A549 (cell line): ENCODE data around the gene GPANK1. TPM values are rescaled to one million over a fixed set of nuclear protein-coding genes. Genes with fewer than 3 reads are reported as not detected.

Experiments used
- ATAC-seq, 2 experiments: fragments of 200-7000 bp in 1 of 2; fragments of >200 bp in 1 of 2; cut with Nextera tagmentation in 1 of 2; cut with Tn5 transposase in 1 of 2; 3 replicates each; pipeline versions ENCODE4 v1.8.0 to v1.9.1; 2018 to 2020; ENCODE audit warnings: mild to moderate bottlenecking in 1 of 2, moderate library complexity in 1 of 2
- CTCF ChIA-PET: fragments of 300-600 bp; sonication (Branson Sonifier 250); formaldehyde crosslinking; extraction: SDS; loops from one replicate; lab custom pipeline; 2021; ENCODE audit warnings: antibody characterized with exemption, inconsistent platforms; lab: Yijun Ruan, JAX
- POLR2A ChIA-PET: fragments of 350-600 bp; formaldehyde crosslinking; extraction: SDS; loops from one replicate; lab custom pipeline; 2021; ENCODE audit warnings: antibody characterized with exemption, inconsistent platforms; lab: Yijun Ruan, JAX
- DNase-seq, 2 experiments: peaks; one replicate each; pipeline versions ENCODE4 v3.0.0 to v3.0.0-alpha.2; 2011 to 2016; ENCODE audit warnings: low read depth in 1 of 2, low spot score in 1 of 2
- FAIRE-seq: peaks from 2 replicates; lab custom pipeline; 2011; peaks lifted over from hg19 to GRCh38; lab: Jason Lieb, UNC
- H3K27ac ChIP-seq, 2 experiments: fragments of >200 bp; sonication (Bioruptor Twin); formaldehyde crosslinking; 3 replicates each; pipeline ENCODE4 v1.5.1; 2016 to 2017
- H3K4me1 ChIP-seq: fragments of >200 bp; sonication (Bioruptor Twin); formaldehyde crosslinking; 3 replicates; pipeline ENCODE4 v1.6.1; 2016
- H3K4me2 ChIP-seq: fragments of >200 bp; sonication (Bioruptor Twin); formaldehyde crosslinking; 3 replicates; pipeline ENCODE4 v1.6.1; 2016
- H3K4me3 ChIP-seq: fragments of >200 bp; sonication (Bioruptor Twin); formaldehyde crosslinking; 3 replicates; pipeline ENCODE4 v1.5.1; 2016
- H3K9me3 ChIP-seq: fragments of >200 bp; sonication (Bioruptor Twin); formaldehyde crosslinking; 3 replicates; pipeline ENCODE4 v1.6.1; 2016
- BHLHE40 ChIP-seq: IDR thresholded peaks from 2 replicates; pipeline ENCODE4 v1.6.1; 2012; ENCODE audit warnings: low read depth, low read length, inconsistent platforms
- CEBPB ChIP-seq, 2 experiments: fragments of >200 bp in 1 of 2; sonication (Bioruptor Twin) in 1 of 2; formaldehyde crosslinking in 1 of 2; IDR thresholded peaks; 2 replicates each; pipeline ENCODE4 v1.6.1; 2012 to 2016
- EHF ChIP-seq: fragments of 250-450 bp; sonication (Bioruptor Pico); IDR thresholded peaks from 2 replicates; pipeline ENCODE4 v1.5.0; 2020; ENCODE audit warnings: mild to moderate bottlenecking
- EHMT2 ChIP-seq: fragments of 200-600 bp; sonication (generic); IDR thresholded peaks from 2 replicates; pipeline ENCODE4 v1.6.1; 2016; ENCODE audit warnings: antibody characterized with exemption, low read depth, mild to moderate bottlenecking, moderate library complexity
- EP300 ChIP-seq, 2 experiments: fragments of >200 bp; sonication (Bioruptor Twin); formaldehyde crosslinking; IDR thresholded peaks; 2 replicates in 1 of 2; 3 replicates in 1 of 2; pipeline ENCODE4 v1.6.1; 2016 to 2017
- FOSL2 ChIP-seq, 2 experiments: fragments of 450-650 bp in 1 of 2; fragments of >200 bp in 1 of 2; sonication (Bioruptor Twin) in 1 of 2; formaldehyde crosslinking; IDR thresholded peaks; 2 replicates each; pipeline versions ENCODE4 v1.5.0 to v1.6.1; 2016 to 2020; ENCODE audit warnings: mild to moderate bottlenecking in 1 of 2, moderate library complexity in 1 of 2
- FOXS1 ChIP-seq: fragments of 250-450 bp; sonication (Bioruptor Pico); IDR thresholded peaks from 2 replicates; pipeline ENCODE4 v1.5.0; 2020; ENCODE audit warnings: mild to moderate bottlenecking, moderate library complexity
- HOXA7 ChIP-seq: fragments of 250-450 bp; sonication (Bioruptor Pico); IDR thresholded peaks from 2 replicates; pipeline ENCODE4 v1.5.0; 2020; ENCODE audit warnings: mild to moderate bottlenecking, moderate library complexity
- HOXB5 ChIP-seq: fragments of 250-450 bp; sonication (Bioruptor Pico); IDR thresholded peaks from 2 replicates; pipeline ENCODE4 v1.5.0; 2020; ENCODE audit warnings: mild to moderate bottlenecking, moderate library complexity
- JUN ChIP-seq, 2 experiments: fragments of >200 bp; sonication (Bioruptor Twin); formaldehyde crosslinking; IDR thresholded peaks; 2 replicates in 1 of 2; 3 replicates in 1 of 2; pipeline ENCODE4 v1.6.1; 2016 to 2017
- MYC ChIP-seq: IDR thresholded peaks from 2 replicates; pipeline ENCODE4 v1.6.1; 2012; ENCODE audit warnings: mild to moderate bottlenecking, inconsistent platforms, low read length, improper control_type of control experiment, borderline replicate concordance
- NPAS2 ChIP-seq: fragments of 250-450 bp; sonication (Bioruptor Pico); IDR thresholded peaks from 2 replicates; pipeline ENCODE4 v1.8.0; 2022; ENCODE audit warnings: mild to moderate bottlenecking, moderate library complexity, borderline replicate concordance
- NR3C1 ChIP-seq: fragments of >200 bp; sonication (Bioruptor Twin); formaldehyde crosslinking; IDR thresholded peaks from 3 replicates; pipeline ENCODE4 v1.6.1; 2017
- POLR2AphosphoS2 ChIP-seq: conservative IDR thresholded peaks from 2 replicates; pipeline ENCODE4 v1.6.1; 2012; ENCODE audit warnings: low read length, improper control_type of control experiment, inconsistent platforms
- RARB ChIP-seq: fragments of 250-450 bp; sonication (Bioruptor Pico); IDR thresholded peaks from 2 replicates; pipeline ENCODE4 v1.8.0; 2021; ENCODE audit warnings: mild to moderate bottlenecking, moderate library complexity
- RCOR1 ChIP-seq: fragments of 150-350 bp; IDR thresholded peaks from 2 replicates; pipeline ENCODE4 v1.6.1; 2014; ENCODE audit warnings: antibody characterized with exemption, low read length, low read depth
- RFX5 ChIP-seq: fragments of 450-650 bp; IDR thresholded peaks from 2 replicates; pipeline ENCODE4 v1.7.1; 2014; ENCODE audit warnings: antibody characterized with exemption, mild to moderate bottlenecking, moderate library complexity
- RNF2 ChIP-seq: fragments of 200-600 bp; sonication (generic); IDR thresholded peaks from 2 replicates; pipeline ENCODE4 v1.6.1; 2016; ENCODE audit warnings: low read depth, mild to moderate bottlenecking, antibody characterized with exemption, moderate library complexity, borderline replicate concordance
- SMC3 ChIP-seq: fragments of >200 bp; sonication (Bioruptor Twin); formaldehyde crosslinking; IDR thresholded peaks from 3 replicates; pipeline ENCODE4 v1.6.1; 2018; ENCODE audit warnings: inconsistent platforms
- TP53 ChIP-seq: fragments of 250-450 bp; sonication (Bioruptor Pico); IDR thresholded peaks from 2 replicates; pipeline ENCODE4 v1.5.0; 2021; ENCODE audit warnings: mild to moderate bottlenecking, moderate library complexity
- WGBS: methylation state at CpG from one replicate; pipeline ENCODE4 v1.1.6; 2017; ENCODE audit errors: missing lambda C conversion rate; 5-methylcytosine and 5-hydroxymethylcytosine counted together
- polyA plus RNA-seq, 4 experiments: library from polyadenylated mRNA; depleted of rRNA in 3 of 4; stranded (reverse); fragments of >200 nt; fragmentation: RNase III in 1 of 4; extraction: RNeasy Plus Mini Kit Qiagen cat#74134 plus additional on column Dnase treatment in 1 of 4; gene quantifications; 2 replicates in 3 of 4; 3 replicates in 1 of 4; pipeline ENCODE4 v1.2.3, GENCODE V29; 2011 to 2017
- TF ChIP-seq, protein P1 (sequence below): IDR thresholded peaks from 2 replicates; pipeline ENCODE4 v1.6.1; 2012
- TF ChIP-seq, protein P2 (sequence below): fragments of 250-450 bp; sonication (Bioruptor Pico); IDR thresholded peaks from 2 replicates; pipeline ENCODE4 v1.5.0; 2020; ENCODE audit warnings: low read depth, mild to moderate bottlenecking, moderate library complexity
- TF ChIP-seq, protein P3 (sequence below): fragments of >200 bp; sonication (Bioruptor Twin); formaldehyde crosslinking; IDR thresholded peaks from 3 replicates; pipeline ENCODE4 v1.5.1; 2016
- TF ChIP-seq, protein P4 (sequence below): IDR thresholded peaks from 2 replicates; pipeline ENCODE4 v1.6.1; 2012; ENCODE audit warnings: low read depth, borderline replicate concordance
- TF ChIP-seq, protein P5 (sequence below): fragments of >200 bp; sonication (Bioruptor Twin); formaldehyde crosslinking; IDR thresholded peaks from 2 replicates; pipeline ENCODE4 v1.6.1; 2016
- TF ChIP-seq, protein P6 (sequence below): fragments of 250-450 bp; sonication (Bioruptor Pico); IDR thresholded peaks from 2 replicates; pipeline ENCODE4 v1.5.0; 2021; ENCODE audit warnings: mild to moderate bottlenecking, moderate library complexity, borderline replicate concordance

The GPANK1 gene
- polyA plus RNA-seq, 2 of the 4 experiments (the other 2 are of a cell fraction) = 11.0 TPM

DNA sequence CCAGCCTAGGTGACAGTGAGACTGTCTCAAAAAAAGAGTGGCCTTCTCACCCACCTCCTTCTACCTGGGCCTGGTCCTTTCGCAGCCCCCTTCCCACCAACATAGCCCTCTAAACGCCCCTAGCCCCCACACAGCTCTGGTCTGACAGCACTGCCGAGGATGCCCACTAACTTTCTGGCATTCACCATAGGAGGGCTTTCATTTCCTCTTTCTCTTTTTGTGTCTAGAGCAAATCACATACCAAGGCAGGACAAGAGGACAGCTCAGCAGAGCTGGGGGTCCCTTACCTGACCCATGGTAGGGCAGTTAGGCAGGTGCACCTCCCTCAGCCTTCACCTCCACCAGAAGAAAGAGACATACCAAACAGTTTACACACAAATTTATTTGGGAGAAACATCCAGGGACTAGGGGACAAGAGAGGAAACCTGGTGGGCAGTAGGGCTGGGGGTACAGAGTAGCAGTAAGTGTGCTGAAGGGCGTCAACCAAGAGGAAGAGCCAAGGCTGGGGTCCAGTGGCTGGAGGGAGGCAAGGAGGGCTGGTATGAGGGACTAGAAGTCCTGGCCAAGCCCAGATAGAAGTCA, 11.6 kb upstream of the GPANK1 start:
- no peaks in the 10 kb centered on the region for H3K9me3 ChIP-seq
- H3K4me1 ChIP-seq = peaks cover 8% of the 10 kb centered on the region; the same call in 1 of the 3 replicates
- TF ChIP-seq RFX5 = no peak
- no peak for TF ChIP-seq MYC
- TF ChIP-seq, protein P1, sequence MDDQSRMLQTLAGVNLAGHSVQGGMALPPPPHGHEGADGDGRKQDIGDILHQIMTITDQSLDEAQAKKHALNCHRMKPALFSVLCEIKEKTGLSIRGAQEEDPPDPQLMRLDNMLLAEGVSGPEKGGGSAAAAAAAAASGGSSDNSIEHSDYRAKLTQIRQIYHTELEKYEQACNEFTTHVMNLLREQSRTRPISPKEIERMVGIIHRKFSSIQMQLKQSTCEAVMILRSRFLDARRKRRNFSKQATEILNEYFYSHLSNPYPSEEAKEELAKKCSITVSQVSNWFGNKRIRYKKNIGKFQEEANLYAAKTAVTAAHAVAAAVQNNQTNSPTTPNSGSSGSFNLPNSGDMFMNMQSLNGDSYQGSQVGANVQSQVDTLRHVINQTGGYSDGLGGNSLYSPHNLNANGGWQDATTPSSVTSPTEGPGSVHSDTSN = no peak
- no peak for TF ChIP-seq HOXB5 (CRISPR knock-in tag)
- TF ChIP-seq EHF = no peak
- no peak for TF ChIP-seq CEBPB (IDR thresholded peaks at IDR 0.05)
- TF ChIP-seq NR3C1 = no peak
- TF ChIP-seq JUN (IDR thresholded peaks at IDR 0.05) = no peak
- TF ChIP-seq, protein P2, sequence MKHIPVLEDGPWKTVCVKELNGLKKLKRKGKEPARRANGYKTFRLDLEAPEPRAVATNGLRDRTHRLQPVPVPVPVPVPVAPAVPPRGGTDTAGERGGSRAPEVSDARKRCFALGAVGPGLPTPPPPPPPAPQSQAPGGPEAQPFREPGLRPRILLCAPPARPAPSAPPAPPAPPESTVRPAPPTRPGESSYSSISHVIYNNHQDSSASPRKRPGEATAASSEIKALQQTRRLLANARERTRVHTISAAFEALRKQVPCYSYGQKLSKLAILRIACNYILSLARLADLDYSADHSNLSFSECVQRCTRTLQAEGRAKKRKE (CRISPR knock-in tag) = no peak
- TF ChIP-seq, protein P3, sequence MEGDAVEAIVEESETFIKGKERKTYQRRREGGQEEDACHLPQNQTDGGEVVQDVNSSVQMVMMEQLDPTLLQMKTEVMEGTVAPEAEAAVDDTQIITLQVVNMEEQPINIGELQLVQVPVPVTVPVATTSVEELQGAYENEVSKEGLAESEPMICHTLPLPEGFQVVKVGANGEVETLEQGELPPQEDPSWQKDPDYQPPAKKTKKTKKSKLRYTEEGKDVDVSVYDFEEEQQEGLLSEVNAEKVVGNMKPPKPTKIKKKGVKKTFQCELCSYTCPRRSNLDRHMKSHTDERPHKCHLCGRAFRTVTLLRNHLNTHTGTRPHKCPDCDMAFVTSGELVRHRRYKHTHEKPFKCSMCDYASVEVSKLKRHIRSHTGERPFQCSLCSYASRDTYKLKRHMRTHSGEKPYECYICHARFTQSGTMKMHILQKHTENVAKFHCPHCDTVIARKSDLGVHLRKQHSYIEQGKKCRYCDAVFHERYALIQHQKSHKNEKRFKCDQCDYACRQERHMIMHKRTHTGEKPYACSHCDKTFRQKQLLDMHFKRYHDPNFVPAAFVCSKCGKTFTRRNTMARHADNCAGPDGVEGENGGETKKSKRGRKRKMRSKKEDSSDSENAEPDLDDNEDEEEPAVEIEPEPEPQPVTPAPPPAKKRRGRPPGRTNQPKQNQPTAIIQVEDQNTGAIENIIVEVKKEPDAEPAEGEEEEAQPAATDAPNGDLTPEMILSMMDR = no peak
- no peak for TF ChIP-seq HOXA7 (CRISPR knock-in tag)
- TF ChIP-seq, protein P4, sequence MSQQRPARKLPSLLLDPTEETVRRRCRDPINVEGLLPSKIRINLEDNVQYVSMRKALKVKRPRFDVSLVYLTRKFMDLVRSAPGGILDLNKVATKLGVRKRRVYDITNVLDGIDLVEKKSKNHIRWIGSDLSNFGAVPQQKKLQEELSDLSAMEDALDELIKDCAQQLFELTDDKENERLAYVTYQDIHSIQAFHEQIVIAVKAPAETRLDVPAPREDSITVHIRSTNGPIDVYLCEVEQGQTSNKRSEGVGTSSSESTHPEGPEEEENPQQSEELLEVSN = no peak
- no peak for TF ChIP-seq BHLHE40
- no peak for TF ChIP-seq FOXS1 (CRISPR knock-in tag)
- no peak for TF ChIP-seq EP300 (IDR thresholded peaks at IDR 0.05)
- DNase-seq (no peak), ATAC-seq (no peak), FAIRE-seq (no peak)
- 67% methylated on average over 4 of the region's 4 CpGs for WGBS
- ChIA-PET POLR2A (no interaction called here), CTCF (no interaction called here)
- peak overlapping the region; percentile 21 to 34; a peak in 2 of 6 replicates for H3K27ac ChIP-seq
- H3K4me3 ChIP-seq = no peak overlapping the region
- peak overlapping the region; percentile 47; the same call in 2 of the 3 replicates for H3K4me2 ChIP-seq

DNA sequence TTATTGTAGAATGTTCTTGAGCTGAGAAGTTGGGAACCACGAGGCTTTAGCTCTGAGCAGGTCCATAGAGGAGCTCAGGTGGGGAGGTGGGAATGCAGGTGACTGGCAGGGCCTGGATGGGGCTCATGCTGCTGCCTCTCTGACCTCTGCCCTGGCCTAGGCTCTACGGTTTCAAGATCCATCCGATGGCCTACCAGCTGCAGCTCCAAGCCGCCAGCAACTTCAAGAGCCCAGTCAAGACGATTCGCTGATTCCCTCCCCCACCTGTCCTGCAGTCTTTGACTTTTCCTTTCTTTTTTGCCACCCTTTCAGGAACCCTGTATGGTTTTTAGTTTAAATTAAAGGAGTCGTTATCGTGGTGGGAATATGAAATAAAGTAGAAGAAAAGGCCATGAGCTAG, 4.9 kb upstream of the GPANK1 start, which contains the start of gene LY6G5B:
TSS of gene LY6G5B (plus strand) at position 301 of the 400 bp plus-strand sequence. CDS start 975 bp downstream, outside the sequence.
- POLR2A ChIA-PET = no interaction called here
- H3K4me2 ChIP-seq = no peak within 1 kb of the TSS
- TF ChIP-seq RCOR1 (no peak), NR3C1 (no peak), HOXB5 (CRISPR knock-in tag) (no peak), CEBPB (IDR thresholded peaks at IDR 0.05) (no peak), POLR2AphosphoS2 (no peak), NPAS2 (no peak), SMC3 (no peak), RNF2 (no peak), RARB (CRISPR knock-in tag) (no peak), FOSL2 (IDR thresholded peaks at IDR 0.05) (no peak), FOSL2 (CRISPR knock-in tag; IDR thresholded peaks at IDR 0.05) (no peak), TP53 (CRISPR knock-in tag) (no peak), EHMT2 (no peak)
- TF ChIP-seq, protein P5, sequence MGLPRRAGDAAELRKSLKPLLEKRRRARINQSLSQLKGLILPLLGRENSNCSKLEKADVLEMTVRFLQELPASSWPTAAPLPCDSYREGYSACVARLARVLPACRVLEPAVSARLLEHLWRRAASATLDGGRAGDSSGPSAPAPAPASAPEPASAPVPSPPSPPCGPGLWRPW = no peak
- TF ChIP-seq, protein P6, sequence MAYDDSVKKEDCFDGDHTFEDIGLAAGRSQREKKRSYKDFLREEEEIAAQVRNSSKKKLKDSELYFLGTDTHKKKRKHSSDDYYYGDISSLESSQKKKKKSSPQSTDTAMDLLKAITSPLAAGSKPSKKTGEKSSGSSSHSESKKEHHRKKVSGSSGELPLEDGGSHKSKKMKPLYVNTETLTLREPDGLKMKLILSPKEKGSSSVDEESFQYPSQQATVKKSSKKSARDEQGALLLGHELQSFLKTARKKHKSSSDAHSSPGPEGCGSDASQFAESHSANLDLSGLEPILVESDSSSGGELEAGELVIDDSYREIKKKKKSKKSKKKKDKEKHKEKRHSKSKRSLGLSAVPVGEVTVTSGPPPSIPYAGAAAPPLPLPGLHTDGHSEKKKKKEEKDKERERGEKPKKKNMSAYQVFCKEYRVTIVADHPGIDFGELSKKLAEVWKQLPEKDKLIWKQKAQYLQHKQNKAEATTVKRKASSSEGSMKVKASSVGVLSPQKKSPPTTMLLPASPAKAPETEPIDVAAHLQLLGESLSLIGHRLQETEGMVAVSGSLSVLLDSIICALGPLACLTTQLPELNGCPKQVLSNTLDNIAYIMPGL (CRISPR knock-in tag) = no peak
- no peak within 1 kb of the TSS for H3K27ac ChIP-seq
- WGBS = 90% methylated on average over 8 of the region's 8 CpGs
- DNase-seq (no peak), FAIRE-seq (no peak), ATAC-seq (no peak)
- peaks cover 8% of the 10 kb centered on the region; the same call in 1 of the 3 replicates for H3K4me1 ChIP-seq
- CTCF ChIA-PET = interaction anchor here (1.2 to 2.1 kb wide), 4 partner anchors 21 to 283 kb away, joined by 3 to 5 read pairs (median 4); partner anchors contain the start of gene ATP6V1G2
- H3K9me3 ChIP-seq = no peaks in the 10 kb centered on the region
- no peak within 1 kb of the TSS for H3K4me3 ChIP-seq
